IMR-90 (cell line): ENCODE results near the gene RRM1. TPM values are rescaled to one million over a fixed set of nuclear protein-coding genes. Genes with fewer than 3 reads are reported as not detected.
A peak's percentile ranks its signal among the peaks of the same experiment; 100 is the strongest.

Experiments
- ATAC-seq: fragments of 200-7000 bp; cut with Tn5 transposase; 2 replicates; pipeline ENCODE4 v1.9.1; 2020; ENCODE audit warnings: low read depth, mild to moderate bottlenecking, moderate library complexity
- BruUV-seq: library from RNA; stranded (reverse); fragments of 400-500 nt; replicated peaks from 2 replicates; lab custom pipeline; 2021; lab: Mats Ljungman, UMichigan
- CTCF ChIA-PET: fragments of 300-600 bp; formaldehyde crosslinking; extraction: SDS; loops from one replicate; lab custom pipeline; 2021; ENCODE audit warnings: antibody characterized with exemption; lab: Yijun Ruan, JAX
- POLR2A ChIA-PET: fragments of 300-600 bp; sonication (Branson Sonifier 250); formaldehyde crosslinking; loops from one replicate; lab custom pipeline; 2022; ENCODE audit warnings: antibody characterized with exemption; ENCODE audit not compliant: unreplicated experiment; lab: Charles Lee
- DNase-seq: peaks from one replicate; pipeline ENCODE4 v3.0.0; 2013
- H2AFZ ChIP-seq: replicated peaks from 2 replicates; pipeline ENCODE3; 2013; ENCODE audit warnings: low read length, mild to moderate bottlenecking; ENCODE audit not compliant: poor library complexity
- H2AK5ac ChIP-seq: 2 replicates; pipeline ENCODE4 v1.6.1; 2013; ENCODE audit warnings: low read depth, low read length, inconsistent platforms
- H2AK9ac ChIP-seq: replicated peaks from 2 replicates; pipeline ENCODE3; 2013; ENCODE audit warnings: mild to moderate bottlenecking, low read depth, low read length, moderate library complexity; ENCODE audit not compliant: poor library complexity
- H2BK120ac ChIP-seq: 2 replicates; pipeline ENCODE4 v1.6.1; 2013; ENCODE audit warnings: low read depth, low read length, inconsistent platforms
- H2BK15ac ChIP-seq: 3 replicates; pipeline ENCODE4 v1.6.1; 2013; ENCODE audit warnings: low read depth, low read length, inconsistent platforms
- H2BK20ac ChIP-seq: 2 replicates; pipeline ENCODE4 v1.6.1; 2013; ENCODE audit warnings: low read depth, mild to moderate bottlenecking, inconsistent platforms, low read length, moderate library complexity
- H2BK5ac ChIP-seq: 2 replicates; pipeline ENCODE4 v1.6.1; 2013; ENCODE audit warnings: mild to moderate bottlenecking, low read depth, low read length, inconsistent platforms; ENCODE audit not compliant: poor library complexity, severe bottlenecking
- H3K14ac ChIP-seq: replicated peaks from 2 replicates; pipeline ENCODE4 v1.6.1; 2013; ENCODE audit warnings: low read depth, low read length, inconsistent platforms
- H3K18ac ChIP-seq: 2 replicates; pipeline ENCODE4 v1.6.1; 2013; ENCODE audit warnings: low read depth, low read length, control low read depth
- H3K23ac ChIP-seq: 2 replicates; pipeline ENCODE4 v1.6.1; 2013; ENCODE audit warnings: low read depth, low read length, inconsistent platforms
- H3K27ac ChIP-seq: 2 replicates; pipeline ENCODE4 v1.5.1; 2013; ENCODE audit warnings: mild to moderate bottlenecking, control low read depth, low read length; ENCODE audit not compliant: insufficient read depth
- H3K27me3 ChIP-seq: 2 replicates; pipeline ENCODE4 v1.6.1; 2013; ENCODE audit warnings: low read length; ENCODE audit not compliant: control insufficient read depth, insufficient read depth
- H3K36me3 ChIP-seq: 2 replicates; pipeline ENCODE4 v1.6.1; 2013; ENCODE audit warnings: low read length, mixed read lengths; ENCODE audit not compliant: control insufficient read depth, insufficient read depth
- H3K4ac ChIP-seq: 2 replicates; pipeline ENCODE4 v1.6.1; 2013; ENCODE audit warnings: low read depth, low read length, inconsistent platforms
- H3K4me1 ChIP-seq: 2 replicates; pipeline ENCODE4 v1.6.1; 2013; ENCODE audit warnings: low read length, mixed read lengths; ENCODE audit not compliant: control insufficient read depth, insufficient read depth
- H3K4me2 ChIP-seq: 2 replicates; pipeline ENCODE4 v1.6.1; 2013; ENCODE audit warnings: low read depth, mild to moderate bottlenecking, control low read depth, low read length, moderate library complexity
- H3K4me3 ChIP-seq: 2 replicates; pipeline ENCODE4 v1.5.1; 2013; ENCODE audit warnings: low read depth, mild to moderate bottlenecking, control low read depth, low read length, moderate library complexity; ENCODE audit not compliant: insufficient read depth
- H3K56ac ChIP-seq: 2 replicates; pipeline ENCODE4 v1.6.1; 2013; ENCODE audit warnings: low read length, inconsistent platforms; ENCODE audit not compliant: insufficient read depth; ENCODE audit errors: extremely low read depth
- H3K79me1 ChIP-seq, 2 experiments: 2 replicates each; pipeline ENCODE4 v1.6.1; 2013; ENCODE audit warnings: low read length in 2 of 2, inconsistent platforms in 1 of 2, low read depth in 1 of 2
- H3K9ac ChIP-seq: 2 replicates; pipeline ENCODE4 v1.6.1; 2013; ENCODE audit warnings: low read depth, low read length, control low read depth
- H3K9me1 ChIP-seq: 2 replicates; pipeline ENCODE4 v1.6.1; 2013; ENCODE audit warnings: low read length, inconsistent platforms; ENCODE audit not compliant: insufficient read depth
- H3K9me3 ChIP-seq: 2 replicates; pipeline ENCODE4 v1.6.1; 2013; ENCODE audit warnings: low read length; ENCODE audit not compliant: control insufficient read depth, insufficient read depth
- H4K20me1 ChIP-seq: 2 replicates; pipeline ENCODE4 v1.6.1; 2013; ENCODE audit warnings: low read length, inconsistent platforms; ENCODE audit not compliant: insufficient read depth
- H4K5ac ChIP-seq: 2 replicates; pipeline ENCODE4 v1.6.1; 2013; ENCODE audit warnings: mild to moderate bottlenecking, low read depth, low read length, control low read depth
- H4K8ac ChIP-seq, 2 experiments: 2 replicates each; pipeline ENCODE4 v1.6.1; 2013; ENCODE audit warnings: low read depth in 2 of 2, low read length in 2 of 2, control low read depth in 1 of 2, inconsistent platforms in 1 of 2
- H4K91ac ChIP-seq: 2 replicates; pipeline ENCODE4 v1.6.1; 2013; ENCODE audit warnings: low read depth, low read length, inconsistent platforms; ENCODE audit not compliant: insufficient read depth
- BHLHE40 ChIP-seq: fragments of 150-350 bp; IDR thresholded peaks from 2 replicates; pipeline ENCODE4 v1.6.1; 2016; ENCODE audit warnings: mild to moderate bottlenecking, low read depth, low read length
- ELK1 ChIP-seq: fragments of 150-350 bp; IDR thresholded peaks from 2 replicates; pipeline ENCODE4 v1.6.1; 2016; ENCODE audit warnings: low read depth, mild to moderate bottlenecking, low read length, moderate library complexity, borderline replicate concordance
- FOS ChIP-seq: fragments of 150-350 bp; IDR thresholded peaks from 2 replicates; pipeline ENCODE4 v1.6.1; 2016; ENCODE audit warnings: low read depth, low read length
- MAFK ChIP-seq: IDR thresholded peaks from 2 replicates; pipeline ENCODE4 v1.6.1; 2012; ENCODE audit warnings: low read depth, low read length, improper control_type of control experiment
- MXI1 ChIP-seq: IDR thresholded peaks from 2 replicates; pipeline ENCODE4 v1.6.1; 2012; ENCODE audit warnings: low read depth, mild to moderate bottlenecking, low read length, moderate library complexity, borderline replicate concordance
- NFE2L2 ChIP-seq: fragments of 150-350 bp; IDR thresholded peaks from 2 replicates; pipeline ENCODE4 v1.6.1; 2016; ENCODE audit warnings: low read depth, mild to moderate bottlenecking, low read length
- USF2 ChIP-seq: fragments of 150-350 bp; IDR thresholded peaks from 2 replicates; pipeline ENCODE4 v1.6.1; 2017; ENCODE audit warnings: mild to moderate bottlenecking, antibody characterized with exemption, low read length, low read depth
- dilution Hi-C: fragments of 300-500 bp; cut with HindIII; formaldehyde crosslinking; loops from one replicate; pipeline ENCODE4 v1.14.3; 2018; ENCODE audit warnings: low sequenced_read_pairs; ENCODE audit not compliant: unreplicated experiment
- in situ Hi-C: fragments of 300-500 bp; cut with MboI; formaldehyde crosslinking; loops from 3 replicates; pipeline ENCODE4 v1.14.3; 2019; ENCODE audit warnings: low sequenced_read_pairs, inconsistent platforms, mixed read lengths
- intact Hi-C: fragments of 100-400 bp; cut with micrococcal nuclease; formaldehyde crosslinking; loops from 2 replicates; pipeline ENCODE4 v1.10.0; 2022
- polyA plus RNA-seq, 3 experiments: library from polyadenylated mRNA; depleted of rRNA; stranded (reverse); fragments of >200 nt; gene quantifications; 2 replicates each; pipeline ENCODE4 v1.2.3, GENCODE V29; 2012; ENCODE audit warnings: low replicate concordance in 1 of 3
- total RNA-seq: library from RNA; depleted of rRNA; stranded (reverse); fragments of >200 nt; gene quantifications from 2 replicates; pipeline ENCODE4 v1.2.3, GENCODE V29; 2012

Gene RRM1
- total and polyA plus RNA-seq, 2 of the 4 experiments (the other 2 are of a cell fraction), result 55.1 to 183 TPM

GRCh38 chr11:4048340-4048739, 46.3 kb upstream of the RRM1 start:
- in situ Hi-C loops (no loop called here), dilution Hi-C loops (no loop called here), intact Hi-C loops (no loop called here)
- no TSS peak for BruUV-seq
- no peak overlapping the region for H3K4me2 ChIP-seq
- no peak overlapping the region for H3K14ac ChIP-seq
- H3K27me3 ChIP-seq, result no peaks in the 10 kb centered on the region
- no peak overlapping the region for H3K9ac ChIP-seq
- ChIA-PET CTCF (interaction anchor here (1.0 kb wide), 1 partner anchor 193 kb away, joined by 3 read pairs; the partner anchor contains the start of gene STIM1), POLR2A (no interaction called here)
- no peak overlapping the region for H4K91ac ChIP-seq
- DNase-seq (peak; percentile 73), ATAC-seq (peak; percentile 40; the same call in 1 of the 2 replicates)
- H3K18ac ChIP-seq, result no peak overlapping the region
- H3K4me3 ChIP-seq, result no peak overlapping the region
- no peak overlapping the region for H4K5ac ChIP-seq
- H3K56ac ChIP-seq, result no peak overlapping the region
- H2BK5ac ChIP-seq, result no peak overlapping the region
- no peak overlapping the region for H3K4ac ChIP-seq
- no peaks in the 10 kb centered on the region for H3K9me3 ChIP-seq
- no peaks in the 10 kb centered on the region for H3K36me3 ChIP-seq
- TF ChIP-seq USF2 (no peak), NFE2L2 (no peak), MAFK (no peak), ELK1 (no peak), MXI1 (no peak), FOS (peak; percentile 73; the same call in 1 of the 2 replicates), BHLHE40 (no peak)
- no peak overlapping the region for H2BK120ac ChIP-seq
- no peak overlapping the region for H2AK5ac ChIP-seq
- H2AK9ac ChIP-seq, result no peak overlapping the region
- no peak overlapping the region for H2BK20ac ChIP-seq
- no peak overlapping the region for H3K23ac ChIP-seq
- H3K4me1 ChIP-seq, result peaks cover 2% of the 10 kb centered on the region
- H3K79me1 ChIP-seq, result no peaks in the 10 kb centered on the region; a peak in 2 of 4 replicates
- no peak overlapping the region for H3K27ac ChIP-seq
- H2AFZ ChIP-seq, result no peak overlapping the region
- no peak overlapping the region for H4K8ac ChIP-seq
- H4K20me1 ChIP-seq, result 0 out of 2 replicates have a peak, but pooled peaks cover 2% of the 10 kb centered on the region
- H3K9me1 ChIP-seq, result 0 out of 2 replicates have a peak, but pooled peaks cover 7% of the 10 kb centered on the region
- H2BK15ac ChIP-seq, result no peak overlapping the region
